Measurements from ENCODE around the gene IAH1.

DNA sequence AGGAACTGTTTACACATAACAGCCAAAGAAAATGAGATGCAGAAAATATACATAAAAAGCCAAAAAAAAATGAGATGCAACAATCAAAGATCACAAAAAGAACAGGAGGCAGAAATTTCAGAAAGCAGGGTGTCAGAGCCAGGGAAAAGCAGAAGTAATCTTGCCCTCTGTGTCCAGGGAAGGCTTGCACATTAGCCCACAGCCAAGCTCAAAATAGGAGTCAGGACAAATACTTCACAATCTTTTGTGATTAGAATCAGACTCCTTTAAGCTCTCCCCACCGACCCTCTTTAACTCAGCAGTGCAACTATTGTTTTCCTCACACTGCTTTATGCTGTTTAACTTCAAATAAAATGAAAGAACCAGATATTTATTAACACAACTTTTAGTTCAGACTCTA, 34.6 kb downstream of the IAH1 start:
- TF ChIP-seq ESRRG (CRISPR knock-in tag; IDR thresholded peaks at IDR 0.05) (no peak), CSRNP3 (CRISPR knock-in tag; IDR thresholded peaks at IDR 0.05) (no peak), ZC3H10 (CRISPR knock-in tag; IDR thresholded peaks at IDR 0.05) (no peak), OSR1 (CRISPR knock-in tag; IDR thresholded peaks at IDR 0.05) (no peak), ZFP30 (CRISPR knock-in tag; IDR thresholded peaks at IDR 0.05) (no peak), CREB5 (CRISPR knock-in tag; IDR thresholded peaks at IDR 0.05; ENCODE audit: low read depth) (no peak), ZNF8 (CRISPR knock-in tag; IDR thresholded peaks at IDR 0.05) (no peak), RARB (CRISPR knock-in tag; IDR thresholded peaks at IDR 0.05) (no peak), ARNTL (CRISPR knock-in tag; IDR thresholded peaks at IDR 0.05; ENCODE audit: borderline replicate concordance, low read depth) (no peak), ZFP3 (CRISPR knock-in tag; IDR thresholded peaks at IDR 0.05) (no peak)

Data from SK-N-SH treated with all-trans-retinoic acid at 6 μM for 48 hours (cell line).